GM19238 (cell line): ENCODE data around the gene C19orf73.
A peak's percentile ranks its signal among the peaks of the same experiment; 100 is the strongest.
"Not testable (repeated sequence)": the region's sequence is repeated elsewhere in the genome, so short reads cannot be mapped to it uniquely, and the experiment has no call there.

ENCODE experiments used
- DNase-seq: peaks from one replicate; pipeline ENCODE4 v3.0.0; 2011; ENCODE audit warnings: low spot score; ENCODE audit not compliant: insufficient read length

C19orf73 gene

DNA sequence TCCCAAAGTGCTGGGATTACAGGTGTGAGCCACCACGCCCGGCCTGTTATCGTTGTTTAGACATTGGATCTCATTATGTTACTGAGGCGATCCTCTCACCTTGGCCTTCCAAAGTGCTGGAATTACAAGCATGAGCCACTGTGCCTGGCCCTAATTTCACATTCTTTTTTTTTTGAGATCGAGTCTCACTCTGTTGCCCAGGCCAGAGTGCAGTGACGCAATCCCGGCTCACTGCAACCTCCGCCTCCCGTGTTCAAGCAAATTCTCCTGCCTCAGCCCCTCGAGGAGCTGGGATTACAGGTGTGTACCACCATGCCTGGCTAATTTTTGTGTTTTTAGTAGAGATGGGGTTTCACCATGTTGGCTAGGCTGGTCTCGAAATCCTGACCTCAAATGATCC is 4.3 kb upstream of the C19orf73 start:
- DNase-seq: not testable (repeated sequence)

DNA sequence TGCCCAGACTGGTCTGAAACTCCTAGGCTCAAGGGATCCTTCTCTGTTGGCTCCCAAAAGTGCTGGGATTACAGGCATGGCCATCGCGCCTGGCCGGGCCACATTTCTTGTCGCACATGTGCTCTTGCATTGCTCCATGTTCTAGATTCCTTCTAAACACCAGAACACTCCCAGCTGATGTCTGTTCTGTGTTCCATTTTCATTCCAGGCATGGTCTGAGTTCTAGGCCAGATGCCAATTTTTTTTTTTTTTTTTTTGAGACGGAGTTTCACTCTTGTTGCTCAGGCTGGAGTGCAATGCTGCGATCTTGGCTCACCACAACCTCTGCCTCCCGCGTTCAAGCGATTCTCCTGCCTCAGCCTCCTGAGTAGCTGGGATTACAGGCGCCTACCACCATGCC is 2.9 kb upstream of the C19orf73 start:
- DNase-seq: not testable (repeated sequence)

DNA sequence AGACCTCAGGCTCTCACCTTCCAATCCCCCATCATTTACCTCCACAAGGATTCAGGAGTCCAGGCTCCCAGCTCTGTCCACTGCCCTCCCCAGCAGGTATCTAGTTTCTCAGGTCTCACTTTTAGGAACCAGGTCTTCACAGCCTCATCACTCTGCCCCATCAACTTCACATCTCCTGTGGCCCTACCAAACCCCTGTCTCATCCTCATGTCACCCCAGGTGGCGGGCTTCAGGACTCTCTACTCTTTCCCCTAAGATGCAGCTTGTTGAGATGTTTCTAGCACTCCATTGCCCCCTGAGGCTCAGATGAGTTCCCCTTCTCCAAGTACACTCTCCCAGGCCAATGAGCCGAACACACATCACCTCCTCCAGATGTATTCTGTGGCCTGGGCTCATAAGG is 1.9 kb upstream of the C19orf73 start:
- no peak for DNase-seq

DNA sequence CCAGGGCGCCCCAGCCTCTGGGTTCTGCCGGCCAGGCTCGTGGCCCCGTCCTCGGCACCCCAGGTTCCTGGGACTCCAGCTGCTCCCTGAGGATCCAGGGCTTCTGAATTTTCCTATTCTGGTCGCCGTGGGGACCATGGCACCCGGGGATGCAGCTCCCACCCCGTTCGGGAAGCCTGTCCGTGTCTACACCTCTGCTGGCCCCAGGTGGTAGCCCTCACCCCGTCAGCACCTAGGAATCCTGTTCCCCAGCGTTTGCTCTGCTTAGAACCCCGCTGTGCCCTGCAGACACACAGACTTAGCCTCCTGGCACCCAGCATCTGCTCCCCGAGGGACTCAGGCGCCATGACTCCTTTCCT is 1.4 kb upstream of the C19orf73 start:
- DNase-seq: no peak

DNA sequence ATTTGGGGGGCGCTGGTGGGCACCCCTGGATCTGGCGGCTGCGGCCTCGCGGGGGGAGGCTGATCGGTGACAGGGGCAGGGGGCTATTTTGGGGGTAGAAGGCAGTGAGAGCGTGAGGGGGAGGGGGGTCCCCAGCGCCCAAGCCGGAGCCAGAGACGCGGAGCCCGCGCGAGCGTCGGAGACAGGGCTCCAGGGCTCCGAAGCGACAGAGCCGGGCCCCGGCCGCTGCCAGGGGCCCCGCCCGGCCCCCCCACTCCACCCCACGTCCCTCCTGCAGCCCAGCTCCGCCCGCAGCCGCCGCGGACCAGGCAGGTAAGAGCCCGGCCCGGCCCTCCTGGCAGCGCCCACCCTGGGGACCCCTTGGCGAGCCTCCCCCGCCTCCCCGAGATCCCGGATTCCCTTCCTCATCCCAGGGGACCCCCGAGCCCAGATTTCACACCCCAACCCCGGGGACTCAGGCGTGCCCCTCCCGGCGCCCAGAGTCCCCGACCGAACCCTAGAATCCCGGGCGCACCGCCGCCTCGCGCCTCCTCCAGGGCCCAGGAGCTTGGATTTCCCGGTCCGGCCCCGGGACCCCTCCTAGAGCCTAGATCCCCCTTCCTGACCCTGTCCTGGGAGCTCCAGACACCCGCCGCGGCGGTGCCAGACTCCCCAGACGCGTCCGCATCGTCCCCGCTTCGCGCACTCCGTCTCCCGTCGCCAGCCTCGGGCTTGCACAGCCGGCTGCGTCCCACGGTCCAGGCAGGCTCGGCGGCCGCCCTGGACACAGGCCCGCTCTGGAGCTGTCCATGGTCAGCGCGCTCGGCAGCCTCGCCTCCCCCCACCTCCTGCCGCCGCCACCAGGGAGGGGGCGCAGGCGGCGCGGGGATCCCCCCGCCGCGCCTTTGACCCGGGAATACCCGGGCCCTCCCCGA is 725 bp upstream of the C19orf73 start, which contains the start of gene PPFIA3:
TSS of gene PPFIA3 (plus strand) at position 134 of the 914 bp plus-strand sequence. CDS start 8,330 bp downstream, outside the sequence.
- DNase-seq: no peak

DNA sequence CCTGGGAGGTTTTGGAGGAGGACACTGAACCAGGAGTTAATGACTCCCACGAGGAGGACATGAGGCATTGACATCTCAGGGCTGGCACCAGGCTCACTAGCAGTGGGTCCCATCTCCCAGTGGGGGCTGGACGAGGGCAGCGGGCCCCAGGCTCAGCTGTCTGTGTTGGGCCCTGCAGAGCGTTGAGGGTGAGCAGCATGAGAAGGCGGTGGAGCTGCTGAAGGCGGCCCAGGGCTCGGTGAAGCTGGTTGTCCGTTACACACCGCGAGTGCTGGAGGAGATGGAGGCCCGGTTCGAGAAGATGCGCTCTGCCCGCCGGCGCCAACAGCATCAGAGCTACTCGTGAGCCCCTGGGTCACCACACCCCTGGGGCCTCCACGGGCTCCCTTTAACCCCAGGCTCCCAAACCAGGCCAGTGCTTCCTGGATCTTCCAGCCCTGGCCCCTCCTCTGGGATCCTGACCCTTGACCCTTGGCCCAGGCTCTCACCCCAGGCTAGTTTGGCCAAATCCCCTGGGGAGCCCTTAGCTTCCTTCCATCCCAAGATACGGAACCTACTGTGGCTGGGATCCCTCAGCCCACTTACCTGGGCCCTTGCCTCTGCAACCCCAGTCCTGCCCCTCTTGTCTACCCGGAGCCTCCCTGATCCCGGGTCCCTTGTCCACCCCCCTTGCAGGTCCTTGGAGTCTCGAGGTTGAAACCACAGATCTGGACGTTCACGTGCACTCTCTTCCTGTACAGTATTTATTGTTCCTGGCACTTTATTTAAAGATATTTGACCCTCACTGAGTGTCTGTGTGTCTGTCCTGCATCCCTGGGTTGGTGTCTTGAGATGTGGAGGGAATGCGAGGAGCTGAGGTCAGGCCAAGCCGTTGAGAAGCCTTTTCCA is 1.0 kb downstream of the C19orf73 start:
- no peak for DNase-seq

DNA sequence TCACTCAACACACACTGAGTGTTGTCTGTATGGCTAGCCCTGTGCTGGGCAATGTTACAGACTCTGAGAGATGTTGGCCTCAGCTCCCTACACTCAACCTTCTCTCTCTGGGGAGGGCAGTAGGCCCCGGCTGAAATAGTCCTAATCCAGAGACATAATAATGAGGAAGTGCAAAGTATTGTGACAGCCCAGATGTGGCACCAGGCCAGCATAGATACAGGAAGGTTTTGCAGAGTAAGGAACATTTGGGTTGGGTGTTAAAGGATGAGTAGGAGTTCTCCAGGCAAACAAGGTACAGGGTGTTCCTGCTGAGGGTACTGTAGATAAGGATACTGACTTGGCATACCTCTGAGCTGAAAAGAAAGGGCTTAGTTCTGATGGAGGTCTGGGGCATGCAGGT is 2.4 kb downstream of the C19orf73 start:
- no peak for DNase-seq

DNA sequence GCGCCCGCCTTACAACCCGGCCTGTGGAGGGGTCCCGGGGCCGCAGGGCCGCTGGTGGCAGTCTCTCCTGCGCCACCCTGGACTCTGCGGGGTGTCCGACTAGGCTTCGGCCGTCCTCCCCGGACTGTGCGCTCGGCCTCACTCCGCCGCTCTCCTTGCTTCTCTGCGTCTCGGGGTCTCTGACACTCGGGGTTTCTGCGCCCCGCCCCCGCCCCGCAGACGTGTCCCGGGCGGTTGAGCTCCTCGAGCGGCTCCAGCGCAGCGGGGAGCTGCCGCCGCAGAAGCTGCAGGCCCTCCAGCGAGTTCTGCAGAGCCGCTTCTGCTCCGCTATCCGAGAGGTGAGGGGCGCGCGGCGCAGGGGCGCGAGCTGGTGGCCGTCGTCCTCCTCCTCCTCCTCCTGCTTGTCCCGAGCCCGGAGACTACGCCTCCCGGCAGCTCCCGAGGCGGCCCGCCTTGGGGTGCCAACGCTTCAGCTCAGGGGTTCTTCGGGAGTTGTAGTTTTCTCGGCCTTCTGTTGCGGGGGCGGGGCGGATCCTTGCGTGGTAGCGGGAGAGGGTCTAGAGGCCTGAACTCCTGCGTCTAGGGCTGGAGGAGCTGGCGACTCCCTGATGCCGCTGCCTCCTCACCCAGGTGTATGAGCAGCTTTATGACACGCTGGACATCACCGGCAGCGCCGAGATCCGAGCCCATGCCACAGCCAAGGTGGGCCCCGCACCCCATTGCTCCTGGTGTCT is 4.1 kb downstream of the C19orf73 start:
- no peak for DNase-seq

DNA sequence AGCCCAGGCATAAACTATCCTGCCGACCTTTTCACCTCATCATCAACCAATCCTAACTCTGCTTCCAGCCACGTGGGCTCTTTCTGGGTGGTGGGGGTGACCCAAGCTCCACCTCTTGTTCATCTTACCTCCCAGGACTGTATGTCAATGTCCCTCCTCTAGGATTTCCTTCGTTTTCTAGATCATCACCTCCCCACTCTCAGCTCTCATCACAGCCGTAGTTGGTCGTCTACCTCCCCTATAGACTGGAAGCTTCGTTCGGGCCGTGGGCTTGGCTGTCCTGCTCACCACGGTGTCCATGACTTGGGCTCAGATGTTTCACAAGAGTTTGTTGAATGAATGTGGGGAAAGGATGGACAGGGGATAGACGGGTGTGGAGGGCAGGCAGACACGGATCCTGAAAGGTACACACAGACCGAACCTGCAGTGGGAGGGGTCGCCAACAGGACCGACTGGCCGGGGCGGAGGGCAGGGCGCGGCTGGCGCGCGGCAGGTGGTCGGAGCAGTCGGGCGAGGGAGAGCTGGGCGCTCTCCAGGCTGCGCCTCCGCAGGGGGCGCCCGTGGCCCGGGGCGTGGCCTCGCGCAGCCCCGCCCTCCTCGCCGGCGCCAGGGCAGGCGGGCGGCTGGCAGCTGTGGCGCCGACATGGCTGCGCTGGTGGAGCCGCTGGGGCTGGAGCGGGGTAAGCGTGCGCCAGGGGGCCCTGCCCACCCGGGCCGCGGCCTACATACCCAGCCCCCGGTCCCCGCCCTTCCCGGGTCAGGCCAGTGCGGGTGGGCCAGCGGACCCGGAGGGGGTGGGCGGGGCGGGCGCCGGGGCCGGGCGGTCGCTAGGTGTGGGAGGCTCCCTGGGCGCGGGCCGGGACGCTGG is 4.9 kb downstream of the C19orf73 start, which contains the start of gene LIN7B:
TSS of gene LIN7B (plus strand) at position 609 of the 868 bp plus-strand sequence. CDS start at position 644, 35 bp downstream.
- peak; percentile 97 for DNase-seq

DNA sequence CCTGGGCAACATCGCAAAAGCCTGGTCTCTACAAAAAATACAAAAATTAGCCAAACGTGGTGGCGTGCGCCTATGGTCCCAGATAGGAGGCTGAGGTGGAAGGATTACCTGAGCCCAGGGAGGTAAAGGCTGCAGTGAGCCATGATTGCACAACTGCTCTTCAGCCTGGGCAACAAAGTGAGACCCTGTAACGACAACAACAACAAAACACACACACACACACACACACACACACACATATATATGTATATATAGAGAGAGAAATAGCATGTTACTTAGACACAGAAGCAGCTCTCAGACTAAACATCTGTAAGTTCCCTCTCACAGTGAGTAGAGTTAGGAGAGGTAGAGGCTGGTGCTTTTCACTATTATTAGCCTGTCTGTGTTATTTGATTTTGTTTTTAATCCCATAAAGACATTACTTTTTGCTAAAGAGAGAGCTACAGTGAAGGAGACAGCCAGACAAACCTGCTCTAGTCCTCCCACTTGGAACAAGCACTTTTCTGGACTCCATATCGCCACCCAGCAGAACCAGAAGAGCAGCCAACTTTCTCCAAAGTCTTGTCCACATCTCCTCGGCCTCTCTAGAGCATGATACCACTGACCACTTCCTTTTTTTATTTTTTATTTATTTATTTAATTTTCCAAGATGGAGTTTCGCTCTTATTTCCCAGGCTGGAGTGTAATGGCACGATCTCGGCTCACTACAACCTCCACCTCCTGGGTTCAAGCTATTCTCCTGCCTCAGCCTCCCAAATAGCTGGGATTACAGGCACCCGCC is 7.5 kb downstream of the C19orf73 start:
- DNase-seq: no peak

DNA sequence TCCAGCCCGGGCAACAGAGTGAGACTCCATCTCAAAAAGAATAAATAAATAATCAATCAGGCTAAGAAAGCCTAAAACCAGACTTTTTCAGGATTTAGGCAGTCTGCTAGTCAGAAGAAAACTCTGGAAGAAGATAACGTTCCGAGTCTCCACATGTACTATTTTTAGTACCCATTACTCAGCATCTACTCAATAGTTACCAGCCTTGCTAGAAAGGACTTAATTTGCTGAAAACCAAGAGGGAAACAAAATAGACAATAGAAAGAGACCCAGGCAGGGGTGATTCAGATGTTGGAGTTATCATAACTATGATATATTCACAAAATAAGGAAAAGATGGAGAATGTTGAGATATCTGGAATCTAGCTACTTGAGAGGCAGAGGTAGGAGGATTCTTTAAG is 8.4 kb downstream of the C19orf73 start:
- no peak for DNase-seq

DNA sequence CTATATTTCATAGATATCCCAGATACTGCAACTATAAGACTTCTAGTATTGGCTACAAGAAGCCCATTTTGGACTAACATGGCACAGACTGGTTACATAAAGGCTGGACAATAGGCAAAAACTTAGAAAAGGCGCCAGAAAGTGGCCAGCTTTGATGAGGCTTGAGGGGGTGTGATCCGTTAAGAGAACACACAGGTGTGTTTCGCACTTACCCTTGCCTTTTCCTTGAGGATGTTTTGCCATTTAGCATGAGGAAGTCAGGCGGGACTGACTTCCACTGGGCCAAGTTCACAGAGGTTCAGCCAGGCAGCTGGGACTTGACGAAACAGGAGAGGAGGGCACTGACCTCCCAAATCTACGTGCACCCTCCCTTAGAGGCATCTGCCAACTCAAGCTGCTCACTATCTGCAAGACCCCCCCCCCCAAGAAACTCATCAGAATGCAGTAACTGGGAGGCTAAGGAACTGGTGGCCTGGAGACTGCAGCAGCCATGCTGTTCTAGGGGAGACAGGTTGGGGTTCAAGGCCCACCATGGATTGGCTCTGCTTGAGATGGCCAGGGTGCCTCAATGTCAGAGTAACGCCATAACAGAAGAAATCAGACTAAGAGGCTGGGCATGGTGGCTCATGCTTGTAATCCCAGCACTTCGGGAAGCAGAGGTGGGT is 9.2 kb downstream of the C19orf73 start:
- DNase-seq: no peak

DNA sequence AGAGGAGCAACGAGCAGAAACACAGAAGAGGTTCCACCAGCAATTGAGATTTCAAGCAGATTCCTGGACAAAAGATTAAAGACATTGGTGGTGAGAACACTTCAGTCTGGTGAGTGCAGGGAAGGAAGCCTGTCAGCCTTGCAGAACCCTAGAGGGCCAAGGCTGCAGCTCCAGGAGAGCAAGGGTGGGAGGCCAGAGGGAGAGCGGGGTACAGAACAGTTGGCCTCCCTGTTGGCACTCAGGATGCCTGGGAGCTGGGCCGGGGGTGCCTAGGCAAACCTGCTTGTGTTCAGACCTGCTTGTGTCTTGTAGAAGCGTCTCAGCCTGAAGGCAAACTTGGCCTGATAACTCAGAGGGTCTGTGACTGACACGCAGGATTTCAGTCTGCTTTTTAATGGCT is 9.9 kb downstream of the C19orf73 start:
- DNase-seq: no peak

DNA sequence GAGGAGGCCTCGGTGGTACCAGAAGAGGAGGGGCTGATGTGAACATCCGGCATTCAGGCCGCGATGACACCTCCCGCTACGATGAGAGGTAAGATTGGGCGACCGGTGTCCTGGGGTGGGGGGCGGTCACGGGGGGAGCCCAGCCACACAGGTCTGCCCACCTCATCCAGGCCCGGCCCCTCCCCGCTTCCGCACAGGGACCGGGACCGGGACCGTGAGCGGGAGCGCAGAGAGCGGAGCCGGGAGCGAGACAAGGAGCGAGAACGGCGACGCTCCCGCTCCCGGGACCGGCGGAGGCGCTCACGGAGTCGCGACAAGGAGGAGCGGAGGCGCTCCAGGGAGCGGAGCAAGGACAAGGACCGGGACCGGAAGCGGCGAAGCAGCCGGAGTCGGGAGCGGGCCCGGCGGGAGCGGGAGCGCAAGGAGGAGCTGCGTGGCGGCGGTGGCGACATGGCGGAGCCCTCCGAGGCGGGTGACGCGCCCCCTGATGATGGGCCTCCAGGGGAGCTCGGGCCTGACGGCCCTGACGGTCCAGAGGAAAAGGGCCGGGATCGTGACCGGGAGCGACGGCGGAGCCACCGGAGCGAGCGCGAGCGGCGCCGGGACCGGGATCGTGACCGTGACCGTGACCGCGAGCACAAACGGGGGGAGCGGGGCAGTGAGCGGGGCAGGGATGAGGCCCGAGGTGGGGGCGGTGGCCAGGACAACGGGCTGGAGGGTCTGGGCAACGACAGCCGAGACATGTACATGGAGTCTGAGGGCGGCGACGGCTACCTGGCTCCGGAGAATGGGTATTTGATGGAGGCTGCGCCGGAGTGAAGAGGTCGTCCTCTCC is 11.1 kb downstream of the C19orf73 start:
- DNase-seq: no peak

DNA sequence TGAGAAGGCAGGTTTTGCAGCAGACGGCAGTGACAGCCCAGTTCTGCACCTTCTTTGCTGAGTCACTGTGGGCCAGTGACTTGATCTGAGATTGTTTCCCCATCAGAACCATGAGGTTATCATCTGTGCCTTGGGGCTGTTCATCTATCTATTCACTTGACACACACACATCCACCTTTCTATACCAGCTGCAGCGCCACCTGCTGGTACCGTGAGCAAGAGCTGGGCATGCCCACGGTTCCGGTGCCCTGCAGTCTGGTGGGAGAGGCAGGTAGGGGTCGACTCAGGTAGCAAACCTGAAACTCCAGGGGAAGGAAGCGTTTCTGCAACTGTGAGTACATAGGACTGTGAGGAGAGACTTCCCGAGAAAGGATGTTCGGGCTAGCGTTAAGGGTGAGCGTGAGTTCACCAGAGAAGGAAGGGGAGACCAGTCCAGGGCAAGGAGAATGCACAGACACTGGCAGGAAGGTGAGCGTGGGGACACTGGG is 12.3 kb downstream of the C19orf73 start:
- peak; percentile 49 for DNase-seq

DNA sequence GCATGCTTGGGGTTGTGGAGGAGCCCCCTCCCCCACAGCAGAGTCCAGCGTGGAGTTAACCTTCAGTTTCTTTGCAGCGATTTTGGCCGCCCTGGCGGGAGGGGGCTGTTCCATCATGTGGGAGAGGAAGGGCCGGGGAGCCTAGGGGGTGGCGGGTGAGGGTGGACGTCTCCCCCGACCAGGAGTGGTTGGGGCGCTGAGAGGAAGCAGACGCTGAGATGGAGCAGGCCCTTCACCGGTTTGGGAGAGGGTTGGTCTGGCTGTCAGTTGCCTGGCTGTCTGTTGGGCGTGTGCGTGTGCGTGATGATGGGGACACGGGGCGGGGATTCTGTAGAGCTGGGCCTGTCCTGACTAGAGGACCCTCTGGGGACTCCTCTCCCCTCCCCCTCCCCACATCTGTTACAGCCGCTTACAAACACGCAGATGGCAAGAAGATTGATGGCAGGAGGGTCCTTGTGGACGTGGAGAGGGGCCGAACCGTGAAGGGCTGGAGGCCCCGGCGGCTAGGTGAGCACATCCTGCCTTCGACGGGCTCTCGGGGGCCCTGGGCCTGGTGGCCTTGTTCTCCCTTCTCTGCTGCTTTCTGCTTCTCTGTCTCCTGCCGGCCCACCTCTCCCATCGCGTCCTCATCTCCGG is 14.6 kb downstream of the C19orf73 start:
- no peak for DNase-seq

DNA sequence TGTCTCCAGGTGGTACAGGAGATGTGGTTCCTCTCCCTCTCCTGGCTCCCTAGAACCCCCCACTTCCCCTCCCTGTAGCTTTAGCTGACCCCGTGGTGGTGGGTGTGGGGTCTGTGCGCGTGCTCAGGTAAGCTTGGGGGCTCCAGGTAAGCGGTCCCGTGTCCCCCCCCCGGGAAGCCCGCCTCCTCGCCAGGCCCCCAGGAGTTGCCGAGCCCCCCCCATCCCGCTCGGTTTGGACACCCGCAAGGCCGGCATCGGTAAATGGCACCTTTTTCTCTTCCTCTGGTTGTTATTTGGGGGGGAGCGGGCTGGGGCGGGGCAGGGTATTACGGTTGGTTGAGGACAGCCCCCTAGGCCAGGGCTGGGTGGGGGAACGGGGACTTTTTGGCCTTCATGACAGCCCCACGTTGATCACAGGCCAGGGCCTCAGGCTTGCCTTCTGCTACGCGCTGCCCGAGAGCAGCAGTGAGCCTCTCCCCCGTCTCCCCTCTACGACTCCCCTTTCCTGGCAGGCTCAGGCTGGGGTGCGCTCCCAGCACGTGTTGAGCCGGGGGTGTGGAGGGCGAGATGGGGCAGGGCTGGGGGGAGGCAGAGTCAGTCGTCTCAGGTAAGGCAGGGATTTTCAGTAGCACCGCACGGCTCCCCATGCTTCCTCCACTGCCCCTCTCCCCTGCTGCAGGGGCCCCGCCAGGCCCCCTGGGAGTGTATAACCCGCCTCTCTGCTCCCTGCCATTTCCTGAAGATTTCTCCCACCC is 15.4 kb downstream of the C19orf73 start:
- DNase-seq: no peak
